ENCODE data around the gene DTX2.
"Not testable (repeated sequence)": the region's sequence is repeated elsewhere in the genome, so short reads cannot be mapped to it uniquely, and the experiment has no call there.

Gene DTX2

GRCh38 chr7:76495717-76496116, 34.2 kb downstream of the DTX2 start:
- DNase-seq: not testable (repeated sequence)

DNA sequence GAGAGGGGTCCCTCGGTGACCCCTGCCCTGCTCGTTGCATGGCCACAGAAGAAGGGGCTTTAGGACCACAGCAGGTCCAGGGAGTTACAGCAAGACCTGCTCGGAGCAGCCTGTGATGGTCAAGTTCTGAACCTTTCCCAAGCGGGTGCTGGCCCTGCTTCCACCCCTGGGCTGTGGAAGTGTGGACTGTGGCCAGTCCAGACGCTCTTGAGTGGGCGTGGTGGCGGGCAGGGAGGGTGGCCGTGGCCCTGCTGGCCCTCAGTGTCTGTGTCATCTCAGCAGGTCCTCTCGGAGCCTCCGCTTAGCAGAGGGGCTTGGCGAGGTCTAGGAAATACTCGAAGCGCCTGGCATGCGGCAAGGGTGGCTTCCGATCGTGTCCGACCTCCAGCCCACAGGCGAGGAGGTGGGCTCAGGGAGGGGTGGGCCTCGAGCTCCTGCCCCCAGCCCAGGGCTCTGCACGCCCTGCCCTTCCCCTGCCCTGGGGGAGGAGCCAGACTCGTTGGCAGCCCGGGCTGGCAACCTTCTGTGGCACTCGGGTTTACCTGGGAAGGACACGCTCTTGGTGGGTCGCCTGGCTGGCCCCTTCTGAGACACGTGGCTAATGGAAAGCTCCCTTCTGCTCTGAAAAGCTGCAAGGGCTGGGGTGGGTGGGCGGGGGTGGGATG, 36.5 kb downstream of the DTX2 start:
- DNase-seq: not testable (repeated sequence)

DNA sequence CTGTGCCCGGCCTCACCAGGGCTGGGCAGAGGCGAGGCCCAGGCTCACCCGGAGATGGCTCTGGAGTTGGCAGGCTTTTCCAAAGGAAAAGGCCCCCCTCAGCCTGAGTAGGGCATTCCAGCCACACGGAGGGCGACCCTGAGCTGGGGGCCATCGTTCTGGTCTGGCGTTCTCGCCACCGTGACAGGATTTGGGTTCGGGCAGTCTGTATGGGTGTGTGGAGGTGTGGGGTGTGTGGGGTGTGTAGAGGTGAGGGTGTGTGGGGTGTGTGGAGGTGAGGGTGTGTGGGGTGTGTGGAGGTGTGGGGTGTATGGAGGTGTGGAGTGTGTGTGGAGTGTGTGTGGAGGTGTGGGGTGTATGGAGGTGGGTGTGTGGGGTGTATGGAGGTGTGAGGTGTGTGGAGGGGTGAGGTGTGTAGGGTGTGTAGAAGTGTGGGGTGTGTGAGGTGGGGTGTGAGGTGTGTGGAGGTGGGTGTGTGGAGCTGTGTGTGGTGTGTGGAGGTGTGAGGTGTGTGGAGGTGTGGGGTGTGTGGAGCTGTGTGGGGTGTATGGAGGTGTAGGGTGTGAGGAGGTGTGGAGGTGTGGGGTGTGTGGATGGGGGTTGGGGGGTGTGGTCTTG, 37.2 kb downstream of the DTX2 start:
- not testable (repeated sequence) for DNase-seq

DNA sequence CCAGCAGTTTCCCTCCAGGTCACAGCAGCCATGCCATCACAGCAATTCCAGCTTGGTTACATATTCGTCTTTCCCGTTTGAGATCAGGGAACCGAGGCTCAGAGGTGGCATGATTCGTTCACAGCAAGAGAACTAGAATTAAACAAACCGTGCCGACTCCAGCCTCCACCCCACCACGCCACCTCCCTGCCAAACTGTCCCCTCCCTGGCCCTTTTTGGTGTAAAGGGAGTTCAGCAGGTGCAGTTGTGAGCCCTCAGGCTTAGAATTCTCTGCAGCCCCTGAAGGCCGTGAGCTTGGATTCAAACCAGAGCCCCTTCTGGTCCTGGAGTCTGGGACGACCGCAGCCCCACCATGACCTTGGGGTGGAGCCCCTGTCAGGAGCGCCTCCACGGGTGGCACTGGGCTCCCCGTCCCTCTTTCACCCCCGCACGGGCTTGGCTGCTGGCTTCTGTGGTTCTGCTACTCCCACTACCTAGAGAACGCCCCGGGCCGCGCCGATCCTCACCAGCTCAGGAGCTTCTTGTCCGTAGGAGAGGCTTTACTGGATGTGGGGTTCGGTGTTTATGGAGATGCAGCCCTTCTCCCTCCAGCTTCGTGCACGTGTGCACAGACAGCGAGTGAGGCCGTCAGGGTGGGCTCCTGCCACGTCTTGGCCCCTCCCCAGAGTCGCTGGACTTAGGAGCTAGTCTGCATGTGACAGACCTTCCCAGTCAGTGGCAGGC, 37.9 kb downstream of the DTX2 start:
- DNase-seq: not testable (repeated sequence)

GRCh38 chr7:76499924-76500241, 38.4 kb downstream of the DTX2 start:
- DNase-seq: not testable (repeated sequence)

GRCh38 chr7:76502224-76502623, 40.7 kb downstream of the DTX2 start:
- DNase-seq: not testable (repeated sequence)

GRCh38 chr7:76502836-76503235, 41.3 kb downstream of the DTX2 start:
- DNase-seq: not testable (repeated sequence)

DNA sequence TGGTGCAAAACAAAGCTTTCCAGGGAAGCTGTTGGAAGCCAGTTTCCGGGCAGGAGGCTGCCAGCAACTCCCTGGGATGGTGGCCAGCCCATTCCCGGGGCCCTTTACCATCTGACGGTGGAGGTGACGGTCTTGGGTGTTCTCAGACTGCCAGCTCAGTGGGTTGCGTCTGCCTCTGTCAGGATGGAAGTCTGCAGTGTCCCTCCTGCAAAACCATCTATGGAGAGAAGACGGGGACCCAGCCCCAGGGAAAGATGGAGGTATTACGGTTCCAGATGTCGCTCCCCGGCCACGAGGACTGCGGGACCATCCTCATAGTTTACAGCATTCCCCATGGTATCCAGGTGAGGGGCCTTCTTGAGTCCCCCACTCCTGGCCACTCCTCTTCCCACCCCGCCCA, 41.7 kb downstream of the DTX2 start:
- DNase-seq: not testable (repeated sequence)

GRCh38 chr7:76504351-76505167, 43.0 kb downstream of the DTX2 start:
- not testable (repeated sequence) for DNase-seq

DNA sequence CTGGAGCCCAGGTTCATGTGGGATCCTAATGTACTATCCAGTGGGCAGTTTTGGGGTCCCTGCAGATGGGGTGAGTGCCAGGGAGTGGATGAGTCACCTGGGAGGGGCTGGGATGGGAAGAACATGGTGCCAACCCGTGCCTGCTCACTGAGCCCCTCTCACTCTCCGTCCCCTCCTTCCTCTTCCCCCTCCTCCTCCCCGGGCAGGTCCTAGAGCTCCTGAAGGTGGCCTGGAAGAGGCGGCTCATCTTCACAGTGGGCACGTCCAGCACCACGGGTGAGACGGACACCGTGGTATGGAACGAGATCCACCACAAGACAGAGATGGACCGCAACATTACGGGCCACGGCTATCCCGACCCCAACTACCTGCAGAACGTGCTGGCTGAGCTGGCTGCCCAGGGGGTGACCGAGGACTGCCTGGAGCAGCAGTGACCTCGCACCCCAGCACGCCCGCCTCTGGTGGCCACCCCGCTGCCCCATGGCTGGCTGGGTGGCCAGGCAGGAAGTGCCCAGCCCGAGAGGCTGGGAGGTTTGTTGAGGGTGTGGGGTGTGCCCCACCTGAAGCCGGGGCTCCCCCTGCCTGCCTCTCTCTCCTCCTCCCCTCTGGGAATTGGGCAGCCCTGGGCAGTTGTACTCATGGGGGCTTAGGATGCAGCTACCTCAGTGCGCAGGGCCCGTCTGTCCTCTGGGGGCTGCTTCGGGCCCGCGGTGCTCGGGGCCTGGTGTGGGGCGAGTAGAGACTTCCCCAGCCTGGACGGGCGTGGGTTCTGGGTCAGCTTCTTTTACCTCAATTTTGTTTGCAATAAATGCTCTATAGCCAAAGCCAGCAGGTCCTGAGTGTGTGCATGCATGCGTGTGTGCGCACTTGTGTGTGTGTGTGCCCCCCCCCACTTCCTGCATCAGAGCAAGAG, 43.9 kb downstream of the DTX2 start:
- no peak for DNase-seq

- peak; percentile 55 for DNase-seq
These were observed 44.6 kb downstream of the DTX2 start for GRCh38 chr7:76506081-76506440.

GRCh38 chr7:76506643-76507042, 45.1 kb downstream of the DTX2 start:
- DNase-seq: not testable (repeated sequence)

DNA sequence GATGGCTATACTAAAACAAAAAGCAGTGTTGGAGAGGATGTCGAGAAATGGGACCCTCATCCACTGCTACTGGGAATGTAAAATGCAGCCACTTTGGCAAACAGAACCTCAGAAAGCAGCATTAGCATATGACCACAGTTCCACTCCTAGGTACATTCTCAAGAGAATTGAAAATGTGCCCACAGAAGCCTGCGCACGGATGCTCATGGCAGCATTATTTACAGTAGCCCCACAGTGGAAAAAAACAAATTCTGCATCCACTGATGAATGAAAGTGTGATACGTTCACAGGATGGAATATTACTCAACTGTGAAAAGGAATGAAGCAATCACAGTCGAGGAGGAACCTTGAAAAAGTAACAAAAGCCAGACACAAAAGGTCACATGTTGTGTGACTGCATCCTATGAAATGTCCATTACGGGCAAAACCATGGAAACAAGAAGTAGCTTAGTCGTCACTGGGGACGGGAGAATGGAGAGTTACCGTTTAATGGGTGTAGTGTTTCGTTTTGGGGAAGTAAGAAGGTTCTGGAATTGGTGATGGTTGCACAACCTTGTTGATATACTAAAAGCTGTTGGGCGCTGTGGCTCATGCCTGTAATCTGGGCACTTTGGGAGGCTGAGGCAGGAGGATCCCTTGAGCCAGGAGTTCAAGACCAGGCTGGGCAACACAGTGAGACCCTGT, 46.4 kb downstream of the DTX2 start:
- DNase-seq: no peak

- DNase-seq: peak; percentile 27
These were observed 48.7 kb downstream of the DTX2 start, which contains the start of gene UPK3B for GRCh38 chr7:76509931-76510877. Gene UPK3B (plus strand): TSS chr7:76510552. CDS start chr7:76510653, 101 bp downstream.

- not testable (repeated sequence) for DNase-seq
These were observed 49.8 kb downstream of the DTX2 start for GRCh38 chr7:76511200-76511910.

GRCh38 chr7:76511911-76512885, 50.7 kb downstream of the DTX2 start:
- DNase-seq: not testable (repeated sequence)

GRCh38 chr7:76512941-76513816, 51.7 kb downstream of the DTX2 start:
- no peak for DNase-seq

All from NCI-H2171 treated with DMSO at 0.1 percent for 48 hours (cell line).